ENCODE results near the gene HUWE1.

- TF ChIP-seq, protein P1, sequence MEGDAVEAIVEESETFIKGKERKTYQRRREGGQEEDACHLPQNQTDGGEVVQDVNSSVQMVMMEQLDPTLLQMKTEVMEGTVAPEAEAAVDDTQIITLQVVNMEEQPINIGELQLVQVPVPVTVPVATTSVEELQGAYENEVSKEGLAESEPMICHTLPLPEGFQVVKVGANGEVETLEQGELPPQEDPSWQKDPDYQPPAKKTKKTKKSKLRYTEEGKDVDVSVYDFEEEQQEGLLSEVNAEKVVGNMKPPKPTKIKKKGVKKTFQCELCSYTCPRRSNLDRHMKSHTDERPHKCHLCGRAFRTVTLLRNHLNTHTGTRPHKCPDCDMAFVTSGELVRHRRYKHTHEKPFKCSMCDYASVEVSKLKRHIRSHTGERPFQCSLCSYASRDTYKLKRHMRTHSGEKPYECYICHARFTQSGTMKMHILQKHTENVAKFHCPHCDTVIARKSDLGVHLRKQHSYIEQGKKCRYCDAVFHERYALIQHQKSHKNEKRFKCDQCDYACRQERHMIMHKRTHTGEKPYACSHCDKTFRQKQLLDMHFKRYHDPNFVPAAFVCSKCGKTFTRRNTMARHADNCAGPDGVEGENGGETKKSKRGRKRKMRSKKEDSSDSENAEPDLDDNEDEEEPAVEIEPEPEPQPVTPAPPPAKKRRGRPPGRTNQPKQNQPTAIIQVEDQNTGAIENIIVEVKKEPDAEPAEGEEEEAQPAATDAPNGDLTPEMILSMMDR (IDR thresholded peaks at IDR 0.05): no peak
- no peak for TF ChIP-seq POLR2A (IDR thresholded peaks at IDR 0.05)
Measured at GRCh38 chrX:53621418-53621986, 65.0 kb downstream of the HUWE1 start.

Measured in adrenal gland (tissue), 5 donors.